Astrocyte (in vitro differentiated cells and primary cell): Measurements from ENCODE around the gene CNOT10. TPM values are rescaled to one million over a fixed set of nuclear protein-coding genes. Genes with fewer than 3 reads are reported as not detected.

Experiments used
- DNase-seq: peaks from one replicate; pipeline ENCODE4 v3.0.0-alpha.2; 2010; ENCODE audit warnings: low read depth
- FAIRE-seq: peaks from 2 replicates; lab custom pipeline; 2011; peaks lifted over from hg19 to GRCh38; lab: Jason Lieb, UNC
- H2AFZ ChIP-seq: 2 replicates; pipeline ENCODE4 v1.6.0; 2012; ENCODE audit warnings: low read depth, low read length, inconsistent platforms
- H3K27ac ChIP-seq: 2 replicates; pipeline ENCODE4 v1.5.1; 2011; ENCODE audit warnings: low read depth, low read length, inconsistent platforms
- H3K27me3 ChIP-seq: 2 replicates; pipeline ENCODE4 v1.6.0; 2011; ENCODE audit warnings: low read length, inconsistent platforms; ENCODE audit not compliant: insufficient read depth
- H3K36me3 ChIP-seq: 2 replicates; pipeline ENCODE4 v1.5.1; 2011; ENCODE audit warnings: low read length, inconsistent platforms; ENCODE audit not compliant: insufficient read depth
- H3K4me1 ChIP-seq: 2 replicates; pipeline ENCODE4 v1.5.1; 2011; ENCODE audit warnings: low read length, inconsistent platforms; ENCODE audit not compliant: insufficient read depth
- H3K4me2 ChIP-seq: 2 replicates; pipeline ENCODE4 v1.6.0; 2012; ENCODE audit warnings: low read length, inconsistent platforms
- H3K4me3 ChIP-seq: 2 replicates; pipeline ENCODE4 v1.5.1; 2011; ENCODE audit warnings: low read depth, mild to moderate bottlenecking, low read length, inconsistent platforms; ENCODE audit not compliant: insufficient read depth
- H3K79me2 ChIP-seq: 2 replicates; pipeline ENCODE4 v1.6.0; 2012; ENCODE audit warnings: mild to moderate bottlenecking, low read length, inconsistent platforms; ENCODE audit not compliant: insufficient read depth
- H3K9ac ChIP-seq: 2 replicates; pipeline ENCODE4 v1.6.0; 2012; ENCODE audit warnings: mild to moderate bottlenecking, low read length, inconsistent platforms
- H3K9me3 ChIP-seq: 2 replicates; pipeline ENCODE4 v1.5.1; 2012; ENCODE audit warnings: low read depth, mild to moderate bottlenecking, low read length, inconsistent platforms; ENCODE audit not compliant: insufficient read depth
- H4K20me1 ChIP-seq: 2 replicates; pipeline ENCODE4 v1.6.0; 2012; ENCODE audit warnings: low read length, inconsistent platforms; ENCODE audit not compliant: insufficient read depth
- H3K27ac Mint-ChIP-seq: one replicate; pipeline ENCODE4 v1.8.0; 2021; ENCODE audit warnings: mild to moderate bottlenecking, mixed read lengths; ENCODE audit not compliant: unreplicated experiment
- H3K27me3 Mint-ChIP-seq: one replicate; pipeline ENCODE4 v1.8.0; 2021; ENCODE audit warnings: low read depth, mixed read lengths; ENCODE audit not compliant: unreplicated experiment
- H3K36me3 Mint-ChIP-seq: one replicate; pipeline ENCODE4 v1.8.0; 2021; ENCODE audit warnings: low read depth, mixed read lengths; ENCODE audit not compliant: unreplicated experiment
- H3K4me1 Mint-ChIP-seq: one replicate; pipeline ENCODE4 v1.8.0; 2021; ENCODE audit warnings: low read depth, mixed read lengths; ENCODE audit not compliant: unreplicated experiment
- H3K4me3 Mint-ChIP-seq: one replicate; pipeline ENCODE4 v1.8.0; 2021; ENCODE audit warnings: mild to moderate bottlenecking, moderate library complexity, mixed read lengths; ENCODE audit not compliant: unreplicated experiment
- H3K9me3 Mint-ChIP-seq: one replicate; pipeline ENCODE4 v1.8.0; 2021; ENCODE audit warnings: mild to moderate bottlenecking, mixed read lengths; ENCODE audit not compliant: unreplicated experiment
- CTCF ChIP-seq: IDR thresholded peaks from 2 replicates; pipeline ENCODE4 v1.5.1; 2011; ENCODE audit warnings: low read depth, mild to moderate bottlenecking, inconsistent platforms, low read length, moderate library complexity; ENCODE audit not compliant: insufficient read depth
- EZH2 ChIP-seq: IDR thresholded peaks from 2 replicates; pipeline ENCODE4 v1.6.1; 2012; ENCODE audit warnings: mild to moderate bottlenecking, low read length, inconsistent platforms; ENCODE audit not compliant: insufficient read depth
- total RNA-seq: library from RNA; stranded (reverse); gene quantifications from 2 replicates; pipeline ENCODE4 v1.2.1, GENCODE V29; 2021

Gene CNOT10
- total RNA-seq, 1 donor from 2014 or later, result 26.2 TPM

GRCh38 chr3:32684029-32684799, 774 bp upstream of the CNOT10 start:
- FAIRE-seq, result no peak
- H3K27ac Mint-ChIP-seq, result peak overlapping the region; percentile 90
- H3K9ac ChIP-seq, result peak overlapping the region; percentile 84

GRCh38 chr3:32685543-32686185, 676 bp downstream of the CNOT10 start:
- no peak for TF ChIP-seq EZH2
- no peak for TF ChIP-seq CTCF
- Mint-ChIP-seq H3K9me3 (no peaks in the 10 kb centered on the region), H3K4me1 (peaks cover 9% of the 10 kb centered on the region), H3K4me3 (peak overlapping the region; percentile 95), H3K27ac (peak overlapping the region; percentile 79), H3K27me3 (no peaks in the 10 kb centered on the region), H3K36me3 (no peaks in the 10 kb centered on the region)
- DNase-seq, result no peak
- Histone ChIP-seq H3K36me3 (no peaks in the 10 kb centered on the region), H3K4me3 (peak overlapping the region; percentile 80), H3K27me3 (no peaks in the 10 kb centered on the region), H3K79me2 (peaks cover 45% of the 10 kb centered on the region), H3K9ac (peak overlapping the region; percentile 84), H3K27ac (peak overlapping the region; percentile 70), H2AFZ (peak overlapping the region; percentile 81), H3K9me3 (no peaks in the 10 kb centered on the region), H4K20me1 (peaks cover 8% of the 10 kb centered on the region), H3K4me2 (peak overlapping the region; percentile 93), H3K4me1 (peaks cover 13% of the 10 kb centered on the region)
- no peak for FAIRE-seq

More at GRCh38 chr3:32684029-32684799, 774 bp upstream of the CNOT10 start:
- Histone ChIP-seq H3K4me1 (peaks cover 13% of the 10 kb centered on the region), H3K27me3 (no peaks in the 10 kb centered on the region), H3K4me2 (peak overlapping the region; percentile 93), H2AFZ (peak overlapping the region; percentile 81), H3K4me3 (peak overlapping the region; percentile 80), H4K20me1 (peaks cover 8% of the 10 kb centered on the region), H3K9me3 (no peaks in the 10 kb centered on the region), H3K27ac (peak overlapping the region; percentile 70), H3K36me3 (no peaks in the 10 kb centered on the region), H3K79me2 (peaks cover 34% of the 10 kb centered on the region)
- no peaks in the 10 kb centered on the region for H3K36me3 Mint-ChIP-seq
- no peak for DNase-seq
- H3K27me3 Mint-ChIP-seq, result no peaks in the 10 kb centered on the region
- no peaks in the 10 kb centered on the region for H3K9me3 Mint-ChIP-seq
- TF ChIP-seq EZH2 (no peak), CTCF (no peak)
- H3K4me3 Mint-ChIP-seq, result peak overlapping the region; percentile 95
- H3K4me1 Mint-ChIP-seq, result peaks cover 9% of the 10 kb centered on the region
